ENCODE data around the gene JAML.

DNA sequence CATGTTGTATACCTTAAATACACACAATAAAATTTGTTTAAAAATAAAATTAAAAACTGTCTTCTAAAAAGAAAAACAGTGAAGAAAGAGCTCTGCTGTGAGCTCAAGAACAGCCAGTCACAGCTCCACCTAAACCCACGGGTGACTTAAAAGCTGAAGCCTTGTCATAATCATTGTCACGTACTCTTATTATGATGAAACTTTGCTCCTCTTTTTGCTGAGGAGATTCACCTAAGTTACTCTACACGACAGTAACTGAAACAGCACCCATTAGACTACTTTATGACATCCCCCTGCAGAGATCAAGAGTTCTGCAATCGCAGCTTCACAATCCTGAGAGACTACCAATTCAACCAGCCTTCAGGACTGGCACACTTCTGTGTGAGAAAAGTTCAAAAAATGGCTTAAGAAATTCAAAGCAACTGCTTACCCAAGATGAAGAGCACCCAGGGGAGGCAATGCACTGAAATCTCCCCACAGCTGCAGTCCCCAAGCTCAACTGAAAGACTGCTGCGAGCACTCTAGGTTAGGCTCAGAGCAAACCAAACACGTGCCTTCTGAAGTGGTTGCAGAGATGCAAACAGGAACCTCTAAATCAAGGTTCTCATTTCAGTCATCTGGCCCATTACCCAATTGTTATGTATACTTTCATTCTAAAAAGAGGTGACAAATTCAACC is at the start of gene JAML:
- TF ChIP-seq ZNF274 (IDR thresholded peaks at IDR 0.05; ENCODE audit: low read depth, low read length) (no peak), YY1 (IDR thresholded peaks at IDR 0.05; ENCODE audit: insufficient read depth, insufficient read length) (no peak), SUZ12 (IDR thresholded peaks at IDR 0.05; ENCODE audit: extremely low read depth, insufficient read depth, insufficient read length) (no peak)
